ENCODE data around the gene RPS26.
A peak's percentile ranks its signal among the peaks of the same experiment; 100 is the strongest.
"Not testable (repeated sequence)": the region's sequence is repeated elsewhere in the genome, so short reads cannot be mapped to it uniquely, and the experiment has no call there.

Gene RPS26

GRCh38 chr12:56021889-56022497 lies 19.7 kb upstream of the RPS26 start:
- no peak for FAIRE-seq

GRCh38 chr12:56028511-56029165 lies 13.1 kb upstream of the RPS26 start:
- FAIRE-seq: no peak

- FAIRE-seq: no peak
Measured at GRCh38 chr12:56029166-56029519, 12.6 kb upstream of the RPS26 start.

- peak; percentile 45 for FAIRE-seq
Measured at GRCh38 chr12:56029666-56030293, 11.9 kb upstream of the RPS26 start.

GRCh38 chr12:56031987-56032386 lies 9.7 kb upstream of the RPS26 start:
- no peak for FAIRE-seq

- no peak for FAIRE-seq
Measured at GRCh38 chr12:56034586-56035332, 7.0 kb upstream of the RPS26 start.

- FAIRE-seq: no peak
Measured at GRCh38 chr12:56037161-56037560, 4.6 kb upstream of the RPS26 start.

GRCh38 chr12:56038022-56038655 lies 3.6 kb upstream of the RPS26 start:
- FAIRE-seq: no peak

- FAIRE-seq: no peak
Measured at GRCh38 chr12:56040151-56040550, 1.6 kb upstream of the RPS26 start.

- FAIRE-seq: no peak
Measured at GRCh38 chr12:56040963-56041551, 661 bp upstream of the RPS26 start.

GRCh38 chr12:56042430-56042813 lies 704 bp downstream of the RPS26 start:
- FAIRE-seq: not testable (repeated sequence)

- FAIRE-seq: no peak
Measured at GRCh38 chr12:56042843-56043242, 1.1 kb downstream of the RPS26 start.

GRCh38 chr12:56046027-56046780 lies 4.5 kb downstream of the RPS26 start:
- no peak for FAIRE-seq

GRCh38 chr12:56053407-56053893 lies 11.7 kb downstream of the RPS26 start:
- no peak for FAIRE-seq

GRCh38 chr12:56059964-56060363 lies 18.2 kb downstream of the RPS26 start:
- not testable (repeated sequence) for FAIRE-seq

GRCh38 chr12:56061982-56062381 lies 20.3 kb downstream of the RPS26 start:
- no peak for FAIRE-seq

GRCh38 chr12:56062996-56063395 lies 21.3 kb downstream of the RPS26 start:
- no peak for FAIRE-seq

- FAIRE-seq: no peak
Measured at GRCh38 chr12:56071648-56072047, 29.9 kb downstream of the RPS26 start.

GRCh38 chr12:56074396-56074795 lies 32.7 kb downstream of the RPS26 start:
- FAIRE-seq: no peak

- not testable (repeated sequence) for FAIRE-seq
Measured at GRCh38 chr12:56077966-56078365, 36.2 kb downstream of the RPS26 start.

GRCh38 chr12:56078427-56078826 lies 36.7 kb downstream of the RPS26 start:
- FAIRE-seq: no peak

Data from islet of Langerhans (tissue), 1 donor.